T-helper 1 cell treated with Interleukin-12 subunit alpha and Interleukin-12 subunit beta and Interleukin-4 antibody, amounts not matched to agents 30 ng/mL and 1 ng/mL, for 36 hours (primary cell): ENCODE measurements around the gene HCRTR2. TPM values are rescaled to one million over a fixed set of nuclear protein-coding genes. Genes with fewer than 3 reads are reported as not detected.
"Not testable (repeated sequence)": the region's sequence is repeated elsewhere in the genome, so short reads cannot be mapped to it uniquely, and the experiment has no call there.

Source experiments
- intact Hi-C: fragments of 100-400 bp; cut with micrococcal nuclease; formaldehyde crosslinking; loops from one replicate; pipeline ENCODE4 v1.15.1; 2024
- total RNA-seq: library from RNA; stranded (reverse); gene quantifications from 2 replicates; pipeline ENCODE4 v1.2.3, GENCODE V29; 2022

Gene HCRTR2
- total RNA-seq, 1 donor from 2014 or later, result not detected

DNA sequence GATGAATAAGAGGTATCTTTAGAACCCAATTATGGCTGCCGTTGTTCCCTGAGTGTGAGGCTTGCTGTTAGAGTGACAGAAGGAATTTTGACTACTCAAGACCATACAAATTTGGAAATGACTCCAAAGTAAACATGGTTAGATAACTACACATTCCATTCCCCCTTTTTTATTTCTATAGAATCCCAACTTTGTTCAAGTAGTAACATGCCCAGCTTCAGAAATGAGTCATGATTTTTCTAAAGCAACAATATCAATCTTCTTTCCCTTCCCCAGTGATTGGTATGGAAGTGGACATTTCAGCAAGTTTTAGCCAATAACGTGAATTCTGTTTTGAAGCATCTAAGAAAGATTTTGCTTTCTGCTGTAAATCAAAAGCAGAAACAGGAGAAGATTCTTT, 37.8 kb downstream of the HCRTR2 start:
- intact Hi-C loops, result no loop called here

DNA sequence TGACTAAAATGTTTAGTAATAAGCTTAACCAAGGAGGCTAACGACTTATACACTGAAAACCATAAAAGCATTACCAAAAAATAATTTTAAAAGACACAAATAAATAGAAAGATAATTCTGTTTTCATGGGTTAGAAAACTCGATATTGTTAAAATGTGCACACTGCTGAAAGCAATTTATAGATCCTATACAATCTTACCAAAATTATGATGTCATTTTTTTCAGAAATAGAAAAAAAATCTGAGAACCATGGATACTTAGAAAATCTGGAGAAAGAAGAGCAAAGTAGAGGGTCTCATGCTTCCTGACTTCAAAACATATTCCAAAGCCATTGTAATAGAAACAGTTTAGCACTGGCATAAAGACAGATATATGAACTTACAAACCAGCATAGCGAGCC, 46.6 kb downstream of the HCRTR2 start:
- intact Hi-C loops, result no loop called here

DNA sequence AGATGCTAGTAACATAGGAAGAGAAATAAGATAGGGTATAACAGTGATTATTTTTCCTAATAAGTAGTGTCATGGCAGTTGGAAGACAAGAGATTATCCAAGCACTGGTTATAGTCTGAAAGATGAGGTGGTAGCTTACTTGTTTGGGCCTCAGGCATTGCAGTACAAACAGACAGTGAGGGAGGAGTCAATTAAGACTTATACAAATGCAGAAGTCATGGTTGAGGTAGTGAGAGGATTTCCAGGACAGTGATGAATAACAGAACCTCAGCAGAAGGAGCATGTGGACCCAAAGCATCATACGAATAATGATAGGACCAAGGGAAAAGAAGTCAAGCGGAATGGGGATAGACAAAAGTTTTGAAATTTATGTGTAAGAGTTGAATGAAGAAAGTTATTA, 53.5 kb downstream of the HCRTR2 start:
- intact Hi-C loops, result no loop called here

DNA sequence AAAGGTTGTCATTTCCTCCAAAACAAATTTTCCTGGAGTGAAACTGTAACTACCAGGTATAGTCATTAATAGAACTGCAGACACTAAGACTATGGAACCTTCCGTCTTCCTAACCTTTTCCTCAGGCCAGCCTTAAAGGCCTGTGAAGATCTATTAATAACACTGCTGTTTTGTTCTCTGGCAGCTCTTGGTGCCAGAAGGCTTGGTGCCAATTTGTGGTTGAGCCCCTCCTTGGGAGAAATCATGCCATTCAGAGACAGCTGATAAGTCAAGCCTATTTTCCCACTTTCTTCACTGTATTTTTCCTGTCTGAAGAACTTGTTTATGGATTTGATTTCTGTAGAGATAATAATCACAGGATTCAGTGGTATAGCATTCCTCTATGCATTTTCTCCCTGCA, 64.8 kb downstream of the HCRTR2 start:
- intact Hi-C loops, result no loop called here

DNA sequence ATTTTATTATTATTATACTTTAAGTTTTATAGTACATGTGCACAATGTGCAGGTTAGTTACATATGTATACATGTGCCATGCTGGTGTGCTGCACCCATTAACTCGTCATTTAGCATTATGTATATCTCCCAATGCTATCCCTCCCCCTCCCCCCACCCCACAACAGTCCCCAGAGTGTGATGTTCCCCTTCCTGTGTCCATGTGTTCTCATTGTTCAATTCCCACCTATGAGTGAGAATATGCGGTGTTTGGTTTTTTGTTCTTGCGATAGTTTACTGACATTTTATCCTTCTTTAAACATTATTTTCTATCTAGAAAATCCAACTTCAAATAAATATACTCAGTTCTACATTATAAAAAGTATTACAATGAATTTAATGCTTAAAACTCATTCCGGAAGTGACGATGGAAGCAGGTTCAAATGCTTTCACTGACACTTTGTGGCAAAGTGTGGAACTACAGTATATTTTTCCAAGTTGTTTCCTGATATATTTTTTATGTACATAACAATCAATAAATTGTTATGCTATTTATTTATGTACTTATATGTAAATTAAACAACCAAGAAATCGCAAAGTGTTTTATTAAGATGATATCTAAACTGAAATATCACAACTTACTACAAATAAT, 66.8 kb downstream of the HCRTR2 start:
- intact Hi-C loops, result loop anchor here (1.0 to 10.0 kb wide), 2 partner anchors 523 to 1256 kb away; no protein-coding TSS in a partner anchor

DNA sequence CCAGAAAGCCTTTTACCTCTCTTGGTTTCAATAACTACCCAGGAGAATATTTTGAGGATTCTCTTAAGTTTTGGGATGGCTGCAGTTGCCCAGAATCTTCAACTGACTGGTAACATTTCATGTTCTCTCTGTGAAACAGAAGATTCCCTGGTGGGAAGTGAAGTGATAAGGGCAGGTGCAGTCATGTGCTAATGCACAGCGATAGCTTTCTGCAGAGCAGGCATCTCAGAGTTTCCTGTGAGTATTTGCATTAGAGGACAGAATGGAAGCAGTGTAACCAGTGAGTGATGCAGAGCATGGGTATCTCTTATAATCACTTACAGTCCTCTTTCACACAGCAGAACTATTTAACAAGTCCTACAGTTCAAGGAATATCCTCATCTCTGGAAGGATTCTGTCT, 76.1 kb downstream of the HCRTR2 start:
- intact Hi-C loops, result no loop called here

DNA sequence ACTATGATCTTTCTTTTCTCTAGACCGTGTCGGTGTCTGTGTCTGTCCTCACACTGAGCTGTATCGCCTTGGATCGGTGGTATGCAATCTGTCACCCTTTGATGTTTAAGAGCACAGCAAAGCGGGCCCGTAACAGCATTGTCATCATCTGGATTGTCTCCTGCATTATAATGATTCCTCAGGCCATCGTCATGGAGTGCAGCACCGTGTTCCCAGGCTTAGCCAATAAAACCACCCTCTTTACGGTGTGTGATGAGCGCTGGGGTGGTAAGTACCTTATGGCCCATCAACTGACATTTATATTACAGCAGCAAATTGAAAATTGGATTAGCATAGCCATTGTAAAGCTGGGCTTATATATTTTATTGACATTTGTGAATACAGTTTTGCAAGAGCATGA, 80.8 kb downstream of the HCRTR2 start:
- intact Hi-C loops, result no loop called here

DNA sequence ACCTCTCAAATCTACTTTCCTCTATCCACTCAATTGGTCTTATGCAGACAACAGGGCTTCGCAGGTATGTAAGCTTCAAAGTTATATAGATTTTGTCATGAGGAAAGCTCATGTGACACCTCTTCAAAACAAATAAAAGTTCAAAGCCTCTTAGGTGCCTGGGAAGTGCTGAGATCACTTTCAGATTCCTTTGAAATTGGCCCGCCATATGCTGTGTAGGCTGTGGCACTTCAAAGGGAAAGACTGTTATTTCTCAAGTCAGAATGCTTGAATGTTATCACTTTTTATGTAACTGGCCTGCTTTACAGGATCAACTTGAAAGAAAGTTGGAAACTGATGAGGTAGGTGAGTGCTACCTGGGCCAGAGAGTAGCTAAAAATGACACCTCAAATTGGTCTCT, 85.9 kb downstream of the HCRTR2 start:
- intact Hi-C loops, result no loop called here

DNA sequence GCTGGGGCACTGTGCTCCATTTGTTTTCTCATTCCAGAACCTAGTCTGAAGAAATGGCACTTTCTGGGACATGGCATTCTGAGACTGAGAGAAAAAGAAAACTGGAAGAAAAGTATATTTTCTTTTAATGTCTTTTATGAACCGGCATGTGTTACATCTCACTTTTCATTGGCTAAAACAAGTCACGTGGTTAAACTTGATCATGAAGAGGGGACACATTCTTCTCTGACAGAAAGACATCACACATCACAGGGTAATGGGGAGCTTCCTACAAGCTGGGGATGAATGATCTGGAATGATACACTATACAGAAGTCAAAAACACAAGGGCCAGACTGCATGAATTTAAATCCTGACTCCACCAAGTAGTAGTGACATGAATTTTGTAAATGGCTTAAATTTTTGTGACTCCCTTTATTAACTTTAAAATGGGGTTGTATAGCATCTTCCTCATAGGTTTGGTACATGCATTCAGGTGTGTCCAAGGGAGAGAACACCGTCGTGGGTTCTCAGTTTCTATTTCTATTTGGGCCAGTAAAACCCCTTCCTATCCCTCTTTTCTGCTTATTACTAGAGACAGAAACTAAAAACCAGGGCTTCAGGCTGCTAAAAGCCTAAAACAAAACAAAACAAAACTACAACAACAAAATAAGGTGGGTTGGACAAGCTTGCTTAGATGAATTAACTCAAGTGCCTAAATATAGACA, 91.2 kb downstream of the HCRTR2 start:
- intact Hi-C loops, result no loop called here

DNA sequence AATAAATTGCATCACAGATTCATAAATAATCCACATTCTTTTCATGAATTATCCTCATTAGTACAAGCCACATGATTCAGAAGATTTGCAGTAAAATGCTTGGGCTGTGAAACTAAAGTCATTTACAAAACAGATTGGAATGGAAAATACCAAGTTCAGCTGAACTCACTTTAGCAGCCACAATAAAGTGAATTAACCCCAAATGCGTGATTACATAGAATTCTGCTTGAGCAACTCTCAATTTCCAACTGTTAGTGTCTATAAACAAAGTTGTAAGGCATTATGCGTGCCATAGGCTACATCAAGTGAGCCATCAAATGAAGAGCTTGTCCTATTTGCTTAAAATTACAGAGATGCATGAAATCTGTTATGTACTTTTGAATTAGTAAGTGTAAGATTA, 92.6 kb downstream of the HCRTR2 start:
- intact Hi-C loops, result no loop called here

DNA sequence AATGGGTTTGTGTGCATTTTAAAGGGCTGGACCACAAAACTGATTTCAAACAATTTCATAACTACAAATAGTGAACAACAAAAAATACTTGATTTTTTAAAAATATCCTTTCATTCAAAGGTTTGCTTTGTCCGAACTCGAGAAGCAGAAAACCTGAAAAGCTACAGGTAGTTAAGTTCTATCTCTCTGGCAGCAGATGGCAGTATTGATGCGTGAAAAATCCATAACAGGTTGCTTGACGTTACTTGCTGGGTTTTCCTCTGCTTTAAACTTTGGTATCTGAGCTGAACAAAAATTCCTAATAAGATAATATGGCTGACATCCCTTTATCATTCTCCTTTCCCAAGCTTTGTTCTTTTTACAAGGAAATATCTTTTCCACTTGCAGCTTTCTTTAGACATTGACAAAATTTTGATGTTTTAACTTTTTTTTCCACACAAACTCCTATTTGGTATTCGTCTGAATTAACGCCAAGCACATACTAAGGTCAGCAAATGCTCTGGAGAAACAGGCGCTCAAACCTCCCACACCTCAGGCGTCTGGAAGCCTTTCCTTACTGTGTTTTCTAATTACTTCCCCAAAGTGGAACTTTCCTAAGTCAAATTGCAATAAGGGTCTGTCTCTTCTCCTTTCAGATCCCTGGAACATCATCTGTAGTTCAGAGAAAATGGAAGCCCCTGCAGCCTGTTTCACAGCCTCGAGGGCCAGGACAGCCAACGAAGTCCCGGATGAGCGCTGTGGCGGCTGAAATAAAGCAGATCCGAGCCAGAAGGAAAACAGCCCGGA, 102.6 kb downstream of the HCRTR2 start:
- intact Hi-C loops, result loop anchor here (2.0 kb wide), 2 partner anchors 610 to 1294 kb away; no protein-coding TSS in a partner anchor

DNA sequence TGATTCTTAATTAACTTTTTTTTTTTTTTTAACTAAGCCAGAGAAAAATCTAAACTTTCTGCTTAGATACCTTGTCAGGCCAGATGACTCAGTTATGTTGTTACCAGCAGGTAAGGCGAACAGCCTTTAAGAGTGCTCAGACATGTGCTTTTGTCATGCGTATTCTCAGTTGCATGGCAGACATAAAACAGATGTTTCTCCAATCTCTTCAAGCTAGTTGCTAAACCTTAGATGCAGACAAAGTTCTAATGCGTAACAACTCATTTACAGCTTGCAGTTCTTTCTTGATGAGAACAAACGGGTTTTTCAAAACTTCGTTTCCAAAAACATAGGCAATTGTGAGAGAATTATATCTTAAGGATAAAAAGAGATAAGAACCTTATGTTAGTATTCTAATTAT, 103.3 kb downstream of the HCRTR2 start:
- intact Hi-C loops, result loop anchor here (2.0 kb wide), 2 partner anchors 609 to 1293 kb away; no protein-coding TSS in a partner anchor

DNA sequence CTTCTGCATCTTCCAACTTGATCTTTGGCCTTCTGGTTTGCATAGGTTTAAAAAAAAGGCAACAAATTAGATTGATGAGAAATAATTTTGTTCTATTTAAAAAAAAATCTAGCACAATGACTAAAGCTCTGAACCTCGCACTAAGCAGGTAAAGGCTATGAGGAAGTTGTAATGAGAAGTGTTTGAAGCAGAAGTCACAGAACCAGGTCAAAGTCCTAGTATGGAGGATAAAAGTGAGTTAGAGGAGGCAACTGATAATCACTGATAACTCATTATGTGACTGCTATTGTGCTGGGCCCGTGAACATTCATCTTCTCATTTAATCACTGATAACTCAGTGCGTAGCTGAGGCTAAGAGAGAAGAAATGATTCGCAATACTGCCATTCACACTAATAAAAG, 106.9 kb downstream of the HCRTR2 start:
- intact Hi-C loops, result no loop called here

DNA sequence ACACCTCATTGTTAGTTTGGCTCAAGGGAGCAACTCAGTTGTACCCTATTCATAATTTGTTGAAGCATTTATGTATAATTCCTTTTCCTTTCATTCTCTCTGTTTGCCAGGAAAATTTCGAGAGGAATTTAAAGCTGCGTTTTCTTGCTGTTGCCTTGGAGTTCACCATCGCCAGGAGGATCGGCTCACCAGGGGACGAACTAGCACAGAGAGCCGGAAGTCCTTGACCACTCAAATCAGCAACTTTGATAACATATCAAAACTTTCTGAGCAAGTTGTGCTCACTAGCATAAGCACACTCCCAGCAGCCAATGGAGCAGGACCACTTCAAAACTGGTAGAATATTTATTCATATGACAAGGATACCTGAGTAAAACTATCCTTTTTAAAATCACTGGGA, 107.8 kb downstream of the HCRTR2 start:
- intact Hi-C loops, result no loop called here

DNA sequence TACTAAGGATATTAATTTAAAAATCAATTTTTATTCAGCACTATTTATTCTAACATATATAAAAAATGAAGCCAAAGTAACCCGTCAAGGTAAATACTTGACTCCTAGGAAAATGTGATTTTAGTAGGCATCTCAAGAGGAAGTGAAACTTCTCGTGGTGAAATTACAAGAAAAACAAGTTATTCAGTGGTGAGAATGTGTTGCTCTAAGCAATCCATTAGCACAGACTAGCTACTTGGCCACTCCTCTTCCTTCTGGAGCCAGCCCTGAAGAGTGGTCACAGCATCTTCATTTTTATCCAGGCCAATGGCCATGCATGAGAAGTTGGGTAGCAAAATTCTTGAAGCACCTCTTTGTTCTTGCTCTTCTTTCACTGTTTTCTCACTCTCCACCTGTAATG, 112.5 kb downstream of the HCRTR2 start:
- intact Hi-C loops, result no loop called here

DNA sequence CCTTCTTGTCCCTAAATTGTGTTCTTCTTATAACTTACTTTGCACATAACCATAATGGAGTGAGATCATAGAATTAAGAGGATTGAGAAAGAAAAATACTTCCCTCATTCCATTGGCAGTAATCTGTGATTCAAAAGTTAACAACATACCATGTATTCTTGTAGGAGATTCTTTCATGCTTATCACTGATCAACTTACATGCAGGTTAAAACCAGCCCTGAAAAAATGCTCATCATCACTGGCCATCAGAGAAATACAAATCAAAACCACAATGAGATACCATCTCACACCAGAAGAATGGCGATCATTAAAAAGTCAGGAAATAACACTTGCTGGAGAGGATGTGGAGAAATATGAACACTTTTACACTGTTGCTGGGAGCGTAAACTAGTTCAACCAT, 116.4 kb downstream of the HCRTR2 start:
- intact Hi-C loops, result no loop called here

DNA sequence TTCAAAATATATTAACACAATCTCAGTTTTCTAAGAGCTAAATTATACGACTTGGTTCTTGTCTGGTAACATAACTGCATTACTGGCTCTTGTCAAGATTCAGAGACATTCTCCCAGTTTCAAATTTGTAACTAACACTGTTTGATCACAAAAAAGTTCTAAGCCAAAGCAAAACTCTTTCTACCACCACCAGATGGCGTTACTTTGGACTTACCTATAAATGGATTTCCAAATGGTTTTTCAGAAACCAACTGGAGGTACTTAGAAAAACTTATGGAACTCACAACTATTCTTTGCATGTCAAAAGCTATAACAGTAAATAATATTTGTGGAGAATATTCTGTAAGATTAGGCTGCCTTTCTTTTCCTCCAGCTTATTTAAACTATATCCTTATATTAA, 118.8 kb downstream of the HCRTR2 start:
- intact Hi-C loops, result no loop called here

DNA sequence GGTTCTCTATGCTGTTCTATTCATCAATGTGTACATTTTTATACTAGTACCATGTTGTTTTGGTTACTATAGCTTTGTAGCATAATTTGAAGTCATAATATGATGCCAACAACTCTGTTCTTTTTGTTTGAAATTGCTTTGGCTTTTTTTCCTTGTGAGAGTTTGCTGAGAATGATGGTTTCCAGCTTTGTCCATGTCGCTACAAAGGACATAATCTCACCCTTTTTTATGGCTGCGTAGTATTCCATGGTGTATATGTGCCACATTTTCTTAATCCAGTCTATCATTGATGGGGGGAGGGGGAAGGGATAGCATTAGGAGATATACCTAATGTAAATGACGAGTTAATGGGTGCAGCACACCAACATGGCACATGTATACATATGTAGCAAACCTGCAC, 122.9 kb downstream of the HCRTR2 start:
- intact Hi-C loops, result not testable (repeated sequence)

DNA sequence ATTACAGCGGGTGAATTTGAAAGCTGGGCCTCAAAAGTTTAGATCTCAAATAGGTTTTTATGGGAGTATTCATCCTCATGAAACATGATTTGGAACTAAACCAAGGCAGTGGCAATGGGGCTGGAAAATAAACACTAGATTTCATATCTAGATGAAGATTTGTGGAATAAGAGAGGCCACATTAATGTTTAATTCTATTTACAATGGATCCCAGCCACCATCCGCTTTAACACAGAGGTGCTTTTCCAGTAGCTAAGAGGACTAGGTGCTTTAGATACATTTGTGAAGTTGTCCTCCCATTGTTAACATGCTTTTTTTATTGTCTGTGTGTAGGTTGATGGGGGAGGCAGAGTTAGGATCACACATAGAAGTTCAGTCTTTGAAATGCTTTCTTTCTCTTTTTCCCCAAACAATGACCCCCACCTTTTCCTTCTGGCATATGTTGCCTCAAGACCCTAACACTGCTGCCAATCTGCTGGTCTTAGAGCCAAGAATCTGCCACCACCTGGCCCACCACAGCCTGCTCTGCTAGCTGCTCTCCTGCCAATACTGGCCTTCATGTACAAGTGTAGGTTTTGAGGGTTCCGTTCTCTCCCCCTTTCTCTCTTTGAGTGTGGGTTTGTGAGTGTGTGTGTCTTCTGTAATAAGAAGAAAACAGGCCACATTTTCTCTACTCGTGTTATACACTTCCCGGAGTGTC, 125.1 kb downstream of the HCRTR2 start:
- intact Hi-C loops, result no loop called here

DNA sequence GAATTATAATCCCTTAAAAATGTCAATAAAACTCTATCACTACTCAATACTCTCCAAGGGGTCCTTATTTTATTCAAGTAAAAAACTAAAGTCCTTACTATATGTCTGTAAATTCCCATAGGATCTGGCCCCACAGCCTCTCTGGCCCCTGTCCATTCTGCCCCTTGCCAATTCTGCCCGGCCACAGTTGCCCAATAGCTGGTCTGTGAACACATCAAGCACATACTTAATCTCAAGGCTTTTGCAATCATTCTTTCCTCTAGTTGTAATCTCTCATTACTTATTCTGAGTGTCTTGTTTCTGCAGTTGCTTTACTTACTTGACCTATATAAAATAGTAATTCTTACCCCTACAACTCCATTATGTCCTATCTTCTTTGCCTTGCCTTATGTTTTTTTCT, 130.4 kb downstream of the HCRTR2 start:
- intact Hi-C loops, result no loop called here

DNA sequence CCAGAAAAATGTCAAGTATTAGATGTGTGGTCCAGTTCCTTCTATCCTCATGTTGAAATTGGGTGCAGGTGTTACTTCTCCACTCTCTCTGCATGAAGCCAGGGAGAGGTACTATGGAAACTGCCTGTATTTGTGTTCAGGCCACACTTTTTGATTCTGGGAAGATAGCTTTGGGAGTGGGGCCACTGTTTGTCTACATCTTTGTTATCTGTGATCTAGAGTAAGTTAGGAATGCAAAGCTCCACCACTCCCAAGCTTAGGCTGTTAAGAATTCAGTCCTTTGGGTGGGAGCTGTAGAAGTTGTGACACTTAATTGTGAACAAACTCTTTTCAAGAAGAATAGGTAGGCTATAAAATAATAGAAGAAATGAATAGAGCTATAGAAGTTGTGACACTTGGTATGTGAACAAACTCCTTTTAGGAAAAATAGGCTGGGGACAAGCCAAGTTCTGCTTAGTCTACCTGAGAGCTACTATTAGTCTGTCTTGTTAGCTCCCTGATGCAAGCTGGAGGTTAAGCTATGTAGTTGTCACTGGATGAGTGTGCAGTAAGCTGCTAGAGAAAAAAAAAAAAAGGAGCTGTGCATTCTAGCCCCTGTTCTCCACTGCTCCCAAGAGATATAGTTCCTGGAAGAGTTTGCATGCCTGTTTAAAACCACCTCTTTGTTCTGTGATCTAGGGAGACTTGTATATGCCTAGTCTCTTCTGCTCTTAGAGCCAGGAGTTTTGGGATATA, 145.8 kb downstream of the HCRTR2 start:
- intact Hi-C loops, result no loop called here
